ENCODE data around the gene CLIC1. TPM values are rescaled to one million over a fixed set of nuclear protein-coding genes. Genes with fewer than 3 reads are reported as not detected.

The CLIC1 gene
- total RNA-seq, 3 donors from 2014 or later: 266 to 325 (median 318) TPM

- H3K36me3 ChIP-seq: no peaks in the 10 kb centered on the region
- TF ChIP-seq POLR2AphosphoS5 (IDR thresholded peaks at IDR 0.05): no peak
- TF ChIP-seq POLR2A (IDR thresholded peaks at IDR 0.05): no peak
- DNase-seq (ENCODE audit: low spot score in 2 of 2): no peak
- H3K4me1 ChIP-seq: peaks cover 5 to 8% of the 10 kb centered on the region in 2 donors
- no peak overlapping the region for H3K27ac ChIP-seq
- no peaks in the 10 kb centered on the region for H3K27me3 ChIP-seq
- no peak overlapping the region for H3K4me3 ChIP-seq
- H3K9me3 ChIP-seq: no peaks in the 10 kb centered on the region
- intact Hi-C loops (cut with DNase I; ENCODE audit: low total_unique reads): no loop called here
These were observed 45.2 kb upstream of the CLIC1 start for GRCh38 chr6:31781244-31782125.

GRCh38 chr6:31780507-31781243 lies 44.3 kb upstream of the CLIC1 start:
- Histone ChIP-seq H3K9me3 (no peaks in the 10 kb centered on the region), H3K4me3 (no peak overlapping the region), H3K4me1 (peaks cover 6 to 8% of the 10 kb centered on the region in 2 donors), H3K27me3 (no peaks in the 10 kb centered on the region), H3K27ac (no peak overlapping the region), H3K36me3 (no peaks in the 10 kb centered on the region)
- intact Hi-C loops (cut with DNase I; ENCODE audit: low total_unique reads): no loop called here
- no peak for TF ChIP-seq POLR2A (IDR thresholded peaks at IDR 0.05)
- no peak for TF ChIP-seq POLR2AphosphoS5 (IDR thresholded peaks at IDR 0.05)
- TF ChIP-seq CTCF (IDR thresholded peaks at IDR 0.05): no peak
- DNase-seq (ENCODE audit: low spot score in 2 of 2): no peak

GRCh38 chr6:31779908-31780307 lies 43.6 kb upstream of the CLIC1 start:
- Histone ChIP-seq H3K27ac (no peak overlapping the region), H3K4me1 (peaks cover 6 to 8% of the 10 kb centered on the region in 2 donors), H3K36me3 (no peaks in the 10 kb centered on the region), H3K27me3 (no peaks in the 10 kb centered on the region), H3K9me3 (no peaks in the 10 kb centered on the region), H3K4me3 (no peak overlapping the region)
- TF ChIP-seq POLR2A (IDR thresholded peaks at IDR 0.05) (no peak), POLR2AphosphoS5 (IDR thresholded peaks at IDR 0.05) (no peak), CTCF (IDR thresholded peaks at IDR 0.05) (no peak)
- no peak for DNase-seq (ENCODE audit: low spot score in 2 of 2)
- intact Hi-C loops (cut with DNase I; ENCODE audit: low total_unique reads): no loop called here

- no peak overlapping the region for H3K4me3 ChIP-seq
These were observed 42.9 kb upstream of the CLIC1 start for GRCh38 chr6:31778999-31779885.

More at GRCh38 chr6:31778999-31779885, 42.9 kb upstream of the CLIC1 start:
- H3K4me1 ChIP-seq: peaks cover 6 to 8% of the 10 kb centered on the region in 2 donors
- H3K27ac ChIP-seq: no peak overlapping the region
- no peaks in the 10 kb centered on the region for H3K36me3 ChIP-seq
- H3K27me3 ChIP-seq: no peaks in the 10 kb centered on the region
- DNase-seq (ENCODE audit: low spot score in 2 of 2): no peak
- no peaks in the 10 kb centered on the region for H3K9me3 ChIP-seq
- TF ChIP-seq CTCF (IDR thresholded peaks at IDR 0.05) (no peak), POLR2AphosphoS5 (IDR thresholded peaks at IDR 0.05) (no peak), POLR2A (IDR thresholded peaks at IDR 0.05) (no peak)
- intact Hi-C loops (cut with DNase I; ENCODE audit: low total_unique reads): no loop called here

Data from breast epithelium (tissue), 4 donors.